ENCODE data around the gene SDF4.

DNA sequence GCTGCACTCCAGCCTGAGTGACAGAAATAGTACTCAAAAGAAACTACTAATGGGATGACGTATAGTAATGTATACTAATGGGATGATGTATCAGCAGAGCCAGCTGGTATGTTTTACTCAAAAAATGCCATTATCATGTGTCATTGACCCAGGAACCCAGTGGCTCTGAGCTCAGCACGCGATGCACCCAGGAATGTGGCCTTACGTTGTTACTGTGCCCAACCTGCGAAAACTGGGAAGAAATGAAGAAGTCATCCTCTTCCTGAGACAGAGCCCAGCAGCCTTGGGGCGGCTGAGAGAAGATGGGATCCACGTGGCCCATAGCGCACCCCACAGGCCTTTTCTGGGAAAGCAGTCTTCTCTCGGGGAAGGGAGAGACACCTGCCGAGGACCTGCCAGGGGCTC is 33.1 kb upstream of the SDF4 start:
- TF ChIP-seq EZH2phosphoT487 (IDR thresholded peaks at IDR 0.05; ENCODE audit: low read depth): no peak
- TF ChIP-seq, protein P1, sequence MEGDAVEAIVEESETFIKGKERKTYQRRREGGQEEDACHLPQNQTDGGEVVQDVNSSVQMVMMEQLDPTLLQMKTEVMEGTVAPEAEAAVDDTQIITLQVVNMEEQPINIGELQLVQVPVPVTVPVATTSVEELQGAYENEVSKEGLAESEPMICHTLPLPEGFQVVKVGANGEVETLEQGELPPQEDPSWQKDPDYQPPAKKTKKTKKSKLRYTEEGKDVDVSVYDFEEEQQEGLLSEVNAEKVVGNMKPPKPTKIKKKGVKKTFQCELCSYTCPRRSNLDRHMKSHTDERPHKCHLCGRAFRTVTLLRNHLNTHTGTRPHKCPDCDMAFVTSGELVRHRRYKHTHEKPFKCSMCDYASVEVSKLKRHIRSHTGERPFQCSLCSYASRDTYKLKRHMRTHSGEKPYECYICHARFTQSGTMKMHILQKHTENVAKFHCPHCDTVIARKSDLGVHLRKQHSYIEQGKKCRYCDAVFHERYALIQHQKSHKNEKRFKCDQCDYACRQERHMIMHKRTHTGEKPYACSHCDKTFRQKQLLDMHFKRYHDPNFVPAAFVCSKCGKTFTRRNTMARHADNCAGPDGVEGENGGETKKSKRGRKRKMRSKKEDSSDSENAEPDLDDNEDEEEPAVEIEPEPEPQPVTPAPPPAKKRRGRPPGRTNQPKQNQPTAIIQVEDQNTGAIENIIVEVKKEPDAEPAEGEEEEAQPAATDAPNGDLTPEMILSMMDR (IDR thresholded peaks at IDR 0.05; ENCODE audit: low read depth, low read length): peak; percentile 17

All from OCI-LY3 (cell line).